Esophagus squamous epithelium (tissue), 4 donors: ENCODE data around the gene TMOD2.

ENCODE experiments used
- CTCF ChIP-seq, 6 experiments: fragments of 450-650 bp in 4 of 6; fragments of 200-600 bp in 2 of 6; sonication (generic) in 2 of 6; IDR thresholded peaks; one replicate each; pipeline ENCODE4 v1.5.1; 2016 to 2019; ENCODE audit warnings: antibody characterized with exemption in 6 of 6, mild to moderate bottlenecking in 4 of 6, moderate library complexity in 4 of 6
- POLR2A ChIP-seq, 4 donors: fragments of 450-650 bp; IDR thresholded peaks; one replicate each; pipeline ENCODE4 v1.6.1; 2017; ENCODE audit warnings: antibody characterized with exemption in 4 of 4, mild to moderate bottlenecking in 4 of 4, moderate library complexity in 3 of 4

- TF ChIP-seq CTCF (IDR thresholded peaks at IDR 0.05) (no peak), POLR2A (IDR thresholded peaks at IDR 0.05) (no peak)
These were observed 82.4 kb downstream of the TMOD2 start for GRCh38 chr15:51833772-51834171.
